Measurements from ENCODE around the gene MLXIP. TPM values are rescaled to one million over a fixed set of nuclear protein-coding genes. Genes with fewer than 3 reads are reported as not detected.

Gene MLXIP
- total and polyA plus RNA-seq, 2 of the 4 experiments (the other 2 are of a cell fraction): 2.7 to 10.8 TPM

DNA sequence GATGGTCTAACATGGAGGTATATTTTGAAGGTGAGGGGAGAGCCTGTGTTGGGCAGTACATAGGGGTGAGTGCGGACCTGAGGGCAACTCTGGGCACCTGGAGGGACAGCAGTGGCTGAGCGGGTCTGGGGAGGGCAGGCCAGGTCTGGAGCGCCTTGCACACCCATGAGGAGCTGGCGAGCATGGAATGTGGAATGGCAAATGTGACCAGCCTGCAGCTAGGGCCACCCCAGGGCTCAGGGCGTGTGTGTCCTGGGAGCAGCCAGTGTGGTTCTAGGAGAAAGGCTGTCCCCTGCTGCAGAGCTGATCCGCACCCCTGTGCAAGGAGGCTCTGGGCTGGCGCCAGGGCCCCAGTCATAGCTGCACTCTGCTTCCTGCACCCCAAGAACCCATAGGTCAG, 32.4 kb upstream of the MLXIP start:
- H4K8ac ChIP-seq (ENCODE audit: low read depth in 2 of 2, low read length in 2 of 2): no peak overlapping the region
- no TSS peak for BruUV-seq (replicated peaks)
- TF ChIP-seq, protein P1, sequence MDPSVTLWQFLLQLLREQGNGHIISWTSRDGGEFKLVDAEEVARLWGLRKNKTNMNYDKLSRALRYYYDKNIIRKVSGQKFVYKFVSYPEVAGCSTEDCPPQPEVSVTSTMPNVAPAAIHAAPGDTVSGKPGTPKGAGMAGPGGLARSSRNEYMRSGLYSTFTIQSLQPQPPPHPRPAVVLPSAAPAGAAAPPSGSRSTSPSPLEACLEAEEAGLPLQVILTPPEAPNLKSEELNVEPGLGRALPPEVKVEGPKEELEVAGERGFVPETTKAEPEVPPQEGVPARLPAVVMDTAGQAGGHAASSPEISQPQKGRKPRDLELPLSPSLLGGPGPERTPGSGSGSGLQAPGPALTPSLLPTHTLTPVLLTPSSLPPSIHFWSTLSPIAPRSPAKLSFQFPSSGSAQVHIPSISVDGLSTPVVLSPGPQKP (IDR thresholded peaks at IDR 0.05; ENCODE audit: borderline replicate concordance, low read depth, low read length): no peak
- TF ChIP-seq, protein P2, sequence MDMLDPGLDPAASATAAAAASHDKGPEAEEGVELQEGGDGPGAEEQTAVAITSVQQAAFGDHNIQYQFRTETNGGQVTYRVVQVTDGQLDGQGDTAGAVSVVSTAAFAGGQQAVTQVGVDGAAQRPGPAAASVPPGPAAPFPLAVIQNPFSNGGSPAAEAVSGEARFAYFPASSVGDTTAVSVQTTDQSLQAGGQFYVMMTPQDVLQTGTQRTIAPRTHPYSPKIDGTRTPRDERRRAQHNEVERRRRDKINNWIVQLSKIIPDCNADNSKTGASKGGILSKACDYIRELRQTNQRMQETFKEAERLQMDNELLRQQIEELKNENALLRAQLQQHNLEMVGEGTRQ (IDR thresholded peaks at IDR 0.05; ENCODE audit: low read depth, low read length): no peak
- TF ChIP-seq BHLHE40 (IDR thresholded peaks at IDR 0.05; ENCODE audit: low read depth, low read length) (no peak), MAZ (IDR thresholded peaks at IDR 0.05; ENCODE audit: borderline replicate concordance, low read depth, low read length) (no peak), CEBPB (IDR thresholded peaks at IDR 0.05; ENCODE audit: low read depth, low read length) (no peak), RFX5 (IDR thresholded peaks at IDR 0.05; ENCODE audit: low read depth, low read length) (no peak), NFE2L2 (IDR thresholded peaks at IDR 0.05; ENCODE audit: low read depth, low read length) (no peak), MAFK (IDR thresholded peaks at IDR 0.05; ENCODE audit: low read depth, low read length) (no peak), MXI1 (IDR thresholded peaks at IDR 0.05; ENCODE audit: borderline replicate concordance, low read depth, low read length) (no peak), FOS (IDR thresholded peaks at IDR 0.05; ENCODE audit: low read depth, low read length) (no peak), POLR2A (IDR thresholded peaks at IDR 0.05; ENCODE audit: low read depth, low read length) (no peak), RAD21 (IDR thresholded peaks at IDR 0.05; ENCODE audit: low read length) (no peak), RCOR1 (IDR thresholded peaks at IDR 0.05; ENCODE audit: insufficient replicate concordance, low read length) (no peak), CHD1 (IDR thresholded peaks at IDR 0.05; ENCODE audit: low read depth, low read length) (no peak), SMC3 (IDR thresholded peaks at IDR 0.05; ENCODE audit: low read depth, low read length) (no peak)
- TF ChIP-seq, protein P3, sequence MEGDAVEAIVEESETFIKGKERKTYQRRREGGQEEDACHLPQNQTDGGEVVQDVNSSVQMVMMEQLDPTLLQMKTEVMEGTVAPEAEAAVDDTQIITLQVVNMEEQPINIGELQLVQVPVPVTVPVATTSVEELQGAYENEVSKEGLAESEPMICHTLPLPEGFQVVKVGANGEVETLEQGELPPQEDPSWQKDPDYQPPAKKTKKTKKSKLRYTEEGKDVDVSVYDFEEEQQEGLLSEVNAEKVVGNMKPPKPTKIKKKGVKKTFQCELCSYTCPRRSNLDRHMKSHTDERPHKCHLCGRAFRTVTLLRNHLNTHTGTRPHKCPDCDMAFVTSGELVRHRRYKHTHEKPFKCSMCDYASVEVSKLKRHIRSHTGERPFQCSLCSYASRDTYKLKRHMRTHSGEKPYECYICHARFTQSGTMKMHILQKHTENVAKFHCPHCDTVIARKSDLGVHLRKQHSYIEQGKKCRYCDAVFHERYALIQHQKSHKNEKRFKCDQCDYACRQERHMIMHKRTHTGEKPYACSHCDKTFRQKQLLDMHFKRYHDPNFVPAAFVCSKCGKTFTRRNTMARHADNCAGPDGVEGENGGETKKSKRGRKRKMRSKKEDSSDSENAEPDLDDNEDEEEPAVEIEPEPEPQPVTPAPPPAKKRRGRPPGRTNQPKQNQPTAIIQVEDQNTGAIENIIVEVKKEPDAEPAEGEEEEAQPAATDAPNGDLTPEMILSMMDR (conservative IDR thresholded peaks at IDR 0.05; ENCODE audit: low read depth, low read length): no peak
- H2BK120ac ChIP-seq (ENCODE audit: low read depth, low read length): no peak overlapping the region
- H4K91ac ChIP-seq (ENCODE audit: insufficient read depth, low read depth, low read length): no peak overlapping the region
- no peak overlapping the region for H3K4me2 ChIP-seq (ENCODE audit: low read depth, low read length)
- H3K27me3 ChIP-seq (ENCODE audit: control insufficient read depth, insufficient read depth, low read length): no peaks in the 10 kb centered on the region
- no peaks in the 10 kb centered on the region for H3K9me1 ChIP-seq (ENCODE audit: insufficient read depth, low read length)
- H3K9me3 ChIP-seq (ENCODE audit: control insufficient read depth, insufficient read depth, low read length): no peaks in the 10 kb centered on the region
- CTCF ChIA-PET: no interaction called here
- ATAC-seq (ENCODE audit: low read depth): no peak
- 100% methylated on average over 2 of the region's 7 CpGs; no CpG with 5 or more reads in 1 of the 2 experiments for WGBS, 2 experiments (ENCODE audit: extremely low coverage in 2 of 2, insufficient read length in 1 of 2)
- H2AK5ac ChIP-seq (ENCODE audit: low read depth, low read length): no peak overlapping the region
- no peak for DNase-seq
- no peak overlapping the region for H3K18ac ChIP-seq (ENCODE audit: low read depth, low read length)
- intact Hi-C loops (cut with micrococcal nuclease): no loop called here
- dilution Hi-C loops (cut with HindIII; ENCODE audit: low sequenced_read_pairs, unreplicated experiment): no loop called here
- H3K4me3 ChIP-seq (ENCODE audit: insufficient read depth, low read depth, low read length): no peak overlapping the region
- no peak overlapping the region for H3K14ac ChIP-seq (replicated peaks; ENCODE audit: low read depth, low read length)
- peaks cover 16% of the 10 kb centered on the region for H3K36me3 ChIP-seq (ENCODE audit: control insufficient read depth, insufficient read depth, low read length)
- no peak overlapping the region for H2BK20ac ChIP-seq (ENCODE audit: low read depth, low read length)
- H2AK9ac ChIP-seq (replicated peaks; ENCODE audit: low read depth, low read length, poor library complexity): no peak overlapping the region
- peaks cover 2% of the 10 kb centered on the region for H3K4me1 ChIP-seq (ENCODE audit: control insufficient read depth, insufficient read depth, low read length)
- no peaks in the 10 kb centered on the region for H3K79me1 ChIP-seq (ENCODE audit: low read depth in 1 of 2, low read length in 2 of 2)
- no peak overlapping the region for H3K27ac ChIP-seq (ENCODE audit: insufficient read depth, low read length)
- no peak overlapping the region for H3K9ac ChIP-seq (ENCODE audit: low read depth, low read length)
- H2BK15ac ChIP-seq (ENCODE audit: low read depth, low read length): no peak overlapping the region
- no peak overlapping the region for H3K4ac ChIP-seq (ENCODE audit: low read depth, low read length)
- H4K5ac ChIP-seq (ENCODE audit: low read depth, low read length): no peak overlapping the region
- POLR2A ChIA-PET (ENCODE audit: unreplicated experiment): no interaction called here
- in situ Hi-C loops (cut with MboI; ENCODE audit: low sequenced_read_pairs): no loop called here
- H3K23ac ChIP-seq (ENCODE audit: low read depth, low read length): no peak overlapping the region
- no peak overlapping the region for H2BK5ac ChIP-seq (ENCODE audit: low read depth, low read length, poor library complexity, severe bottlenecking)
- H2AFZ ChIP-seq (replicated peaks; ENCODE audit: low read length, poor library complexity): no peak overlapping the region
- H4K20me1 ChIP-seq (ENCODE audit: insufficient read depth, low read length): peaks cover 9% of the 10 kb centered on the region; the same call in 1 of the 2 replicates
- no peak overlapping the region for H3K56ac ChIP-seq (ENCODE audit: extremely low read depth, insufficient read depth, low read length)

Data from IMR-90 (cell line).